GM19455 (cell line): ENCODE results near the gene HGFAC.

Experiments used
- ATAC-seq: cut with Tn5 transposase; IDR thresholded peaks from one replicate; pipeline ENCODE4 v1.9.1; 2021; ENCODE audit not compliant: unreplicated experiment

Gene HGFAC

GRCh38 chr4:3460926-3461325 is 19.2 kb downstream of the HGFAC start:
- ATAC-seq: no peak

DNA sequence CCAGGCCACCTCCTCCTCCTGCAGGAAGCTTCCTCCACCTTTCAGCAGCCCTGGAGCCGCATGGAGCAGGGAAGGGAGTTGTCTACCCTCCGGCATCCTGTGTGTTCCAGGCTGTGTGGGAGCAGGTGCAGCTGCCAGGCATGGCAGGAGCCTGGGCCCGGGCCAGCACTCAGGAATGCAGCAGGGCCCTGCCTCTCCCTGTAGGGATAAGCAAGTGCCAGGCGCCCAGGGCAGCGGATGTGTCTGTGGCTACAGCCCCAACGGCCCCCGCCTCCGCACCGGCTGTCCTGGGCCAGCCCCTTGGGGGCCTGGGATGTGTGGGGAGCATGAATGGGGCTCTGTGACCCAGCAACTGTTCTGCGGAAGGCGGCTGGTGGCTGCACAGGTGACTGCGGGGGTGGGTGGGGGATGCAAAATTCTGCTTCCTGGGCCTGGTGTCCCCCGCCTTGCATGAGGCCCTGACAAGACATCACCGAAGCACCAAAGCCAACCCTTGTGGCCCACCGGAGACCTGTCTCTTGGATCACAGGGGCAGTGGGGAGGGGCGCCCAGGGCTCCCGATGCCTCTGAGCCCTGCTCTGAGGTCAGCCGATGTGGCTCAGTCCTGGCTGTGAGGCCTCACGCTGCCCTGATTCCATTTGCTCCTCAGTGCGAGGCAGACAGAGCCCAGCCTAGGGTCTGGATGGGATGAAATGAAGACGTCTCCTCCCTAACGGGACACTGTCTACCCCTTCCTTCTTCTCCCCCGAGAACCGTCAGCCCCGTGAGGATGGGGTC is 19.9 kb downstream of the HGFAC start:
- no peak for ATAC-seq

GRCh38 chr4:3462321-3462789 is 20.6 kb downstream of the HGFAC start:
- ATAC-seq: no peak

DNA sequence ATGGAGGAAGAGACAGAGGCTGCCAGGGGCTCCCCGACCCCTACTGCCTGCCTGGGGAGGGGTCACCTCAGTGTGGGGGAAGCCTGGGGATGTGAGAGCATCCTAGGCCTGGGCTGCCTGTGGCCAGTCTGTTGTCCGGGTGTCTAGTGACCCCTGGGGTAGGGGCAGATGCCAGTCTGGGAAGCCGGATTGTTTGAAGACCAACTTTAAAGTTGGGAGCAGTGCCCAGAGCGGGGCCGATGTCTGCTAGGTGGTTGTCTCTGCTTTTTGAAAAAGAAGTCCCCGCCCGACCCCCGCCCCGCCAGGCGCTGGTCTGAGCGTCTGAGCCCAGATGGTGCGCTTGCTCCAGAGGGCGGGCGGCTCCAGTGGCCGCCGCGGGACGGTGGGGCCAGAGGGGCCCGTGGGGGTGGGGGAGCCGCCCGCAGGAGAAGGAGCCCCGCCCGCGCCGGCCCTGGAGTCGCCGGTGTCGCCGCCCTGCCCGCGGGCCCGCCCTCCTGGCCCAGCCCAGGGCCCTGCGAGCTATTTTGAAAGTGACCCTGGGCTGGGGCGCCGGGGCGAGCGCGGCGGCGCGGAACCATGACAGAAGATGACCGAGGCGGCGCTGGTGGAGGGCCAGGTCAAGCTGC is 21.1 kb downstream of the HGFAC start, which contains the start of gene DOK7:
Gene DOK7, plus strand, starts transcription at position 517 of the 626 bp plus-strand sequence. Its CDS starts 70 bp downstream, at position 587.
- ATAC-seq: no peak

- no peak for ATAC-seq
Measured at GRCh38 chr4:3463556-3464348, 22.0 kb downstream of the HGFAC start.

GRCh38 chr4:3464349-3464905 is 22.7 kb downstream of the HGFAC start:
- ATAC-seq: no peak

GRCh38 chr4:3464911-3465697 is 23.3 kb downstream of the HGFAC start:
- ATAC-seq: no peak

GRCh38 chr4:3465698-3466671 is 24.2 kb downstream of the HGFAC start:
- ATAC-seq: no peak

- no peak for ATAC-seq
Measured at GRCh38 chr4:3466691-3467600, 25.2 kb downstream of the HGFAC start.

DNA sequence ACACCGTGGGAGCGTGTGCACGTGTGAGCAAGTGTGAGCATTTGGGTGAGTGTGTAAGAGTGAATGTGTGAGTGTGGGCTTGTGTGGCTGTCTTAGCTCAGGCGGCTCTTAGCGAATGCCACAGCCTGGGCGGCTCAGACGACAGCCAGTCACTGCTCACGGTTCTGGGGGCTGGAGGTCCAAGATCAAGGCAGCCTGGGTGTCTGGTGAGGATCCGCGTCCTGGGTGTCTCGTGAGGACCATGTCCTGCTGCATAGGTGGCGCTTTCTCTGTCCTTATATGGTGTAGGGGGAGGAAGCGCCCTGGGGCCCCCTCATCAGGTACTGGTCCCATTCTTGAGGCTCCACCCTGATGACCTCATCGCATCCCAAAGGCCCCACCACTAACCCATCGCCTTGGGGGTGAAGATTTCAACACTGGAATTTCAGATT is 25.8 kb downstream of the HGFAC start:
- ATAC-seq: no peak

- ATAC-seq: no peak
Measured at GRCh38 chr4:3468154-3468553, 26.4 kb downstream of the HGFAC start.

- no peak for ATAC-seq
Measured at GRCh38 chr4:3468804-3469203, 27.0 kb downstream of the HGFAC start.

DNA sequence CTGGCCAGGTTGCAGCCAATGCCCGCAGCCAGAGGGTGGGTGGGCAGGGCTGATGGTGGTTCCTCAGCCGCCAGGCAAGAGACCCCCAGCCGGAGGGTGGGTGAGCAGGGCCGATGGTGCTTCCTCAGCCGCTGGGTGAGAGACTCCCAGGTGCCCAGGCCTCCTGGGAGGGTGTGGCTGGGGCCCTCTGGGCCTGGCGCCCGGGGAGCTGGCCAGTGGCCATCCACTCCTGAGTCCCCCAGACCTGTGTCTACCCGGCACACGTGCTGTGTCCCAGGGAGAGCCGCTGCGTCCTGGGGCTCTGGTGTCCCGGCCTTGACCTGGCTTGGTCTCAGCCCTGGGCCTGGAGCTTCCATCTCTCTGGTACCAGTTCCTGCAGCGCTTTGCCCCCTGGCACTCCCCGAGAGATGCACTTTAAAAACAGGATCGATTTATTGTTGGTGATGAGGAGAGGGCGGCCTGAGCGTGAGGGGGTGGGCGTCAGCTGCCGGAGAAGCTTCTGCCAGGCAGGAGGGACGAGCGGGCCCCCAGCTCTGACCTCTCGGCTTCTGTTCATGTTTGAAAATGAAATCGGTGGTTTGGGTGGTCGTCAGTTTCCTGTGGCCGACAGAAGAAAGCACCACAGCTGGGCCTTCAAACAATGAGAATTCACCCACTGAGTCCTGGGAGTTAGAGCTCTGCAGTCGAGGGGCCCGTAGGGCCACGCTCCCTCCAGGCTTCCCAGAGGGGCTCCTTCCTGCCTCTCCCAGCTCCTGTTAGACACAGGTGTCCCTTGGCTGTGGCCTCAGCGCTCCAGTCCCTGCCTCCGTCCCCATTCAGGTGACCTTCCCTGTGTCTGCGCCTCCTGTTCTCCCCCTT is 27.8 kb downstream of the HGFAC start:
- no peak for ATAC-seq

DNA sequence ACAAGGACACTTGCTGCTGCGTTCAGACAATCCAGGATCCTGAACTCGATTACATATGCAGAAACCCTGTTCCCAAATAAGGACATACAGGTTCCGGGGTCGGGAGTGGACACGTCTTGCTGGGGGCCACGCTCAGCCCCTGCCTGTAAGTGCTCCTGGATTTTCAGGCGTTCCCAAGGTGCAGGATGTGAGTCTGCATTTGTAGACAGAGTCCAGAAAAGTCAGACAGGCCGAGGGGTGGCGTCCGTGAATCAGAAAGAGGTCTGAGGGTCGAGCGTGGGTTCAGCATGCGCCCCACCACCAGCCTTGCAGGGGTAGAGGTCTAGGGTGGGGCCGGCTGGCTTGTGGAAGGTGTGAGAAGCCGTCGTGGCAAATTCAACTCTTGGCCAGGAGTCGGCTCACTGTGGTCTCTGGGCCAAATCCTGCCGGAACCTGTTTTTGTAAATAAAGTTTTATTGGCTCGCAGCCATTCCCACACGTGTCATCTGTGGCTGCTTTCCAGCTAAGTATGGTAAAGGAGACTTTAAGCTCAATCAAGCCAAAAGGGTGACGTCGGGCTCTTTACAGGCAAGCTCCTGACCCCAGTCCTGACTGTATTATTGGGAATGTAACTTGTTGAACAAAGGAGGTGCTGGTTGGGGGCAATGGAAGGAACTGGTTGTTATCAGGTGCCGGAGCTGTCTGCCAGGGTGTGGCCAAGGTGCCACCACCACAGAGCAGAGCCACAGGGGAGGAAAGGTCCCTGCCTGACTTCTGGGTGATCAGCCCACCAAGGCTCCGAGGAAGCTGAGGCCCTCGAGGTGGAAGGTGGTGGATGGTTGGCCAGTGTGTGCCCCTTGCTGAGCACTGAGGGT is 28.7 kb downstream of the HGFAC start:
- no peak for ATAC-seq

- no peak for ATAC-seq
Measured at GRCh38 chr4:3471098-3471760, 29.5 kb downstream of the HGFAC start.

DNA sequence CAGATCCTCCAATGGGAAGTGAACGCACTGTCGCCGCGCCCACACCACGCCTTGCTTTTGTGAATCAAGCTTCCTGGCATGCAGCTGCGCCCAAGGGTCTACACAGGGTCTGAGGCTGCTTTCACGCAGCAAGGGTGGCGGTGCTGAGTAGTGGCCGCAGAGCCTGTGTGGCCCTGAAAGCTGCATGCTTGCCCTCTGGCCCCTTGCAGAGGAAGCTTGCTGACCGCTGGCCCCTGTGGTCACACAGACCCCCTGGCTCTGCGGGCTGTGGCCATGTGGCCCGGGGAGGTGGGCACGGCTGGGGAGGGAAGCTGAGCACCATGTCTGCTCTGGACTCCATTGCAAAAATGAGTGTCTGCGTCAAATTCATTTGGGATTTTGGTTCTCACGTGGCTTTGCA is 30.1 kb downstream of the HGFAC start:
- no peak for ATAC-seq
